GM12873 (cell line): ENCODE measurements around the gene MCM6.

ENCODE experiments used
- CTCF ChIP-seq: IDR thresholded peaks from 2 replicates; pipeline ENCODE4 v1.5.1; 2012; ENCODE audit warnings: low read depth, mild to moderate bottlenecking, moderate library complexity, low read length, control low read depth; ENCODE audit not compliant: insufficient read depth; ENCODE audit errors: missing control alignments

The MCM6 gene

GRCh38 chr2:135820003-135820618 is 56.1 kb downstream of the MCM6 start:
- no peak for TF ChIP-seq CTCF

- peak; percentile 53 for TF ChIP-seq CTCF
These were observed 57.2 kb downstream of the MCM6 start for GRCh38 chr2:135818937-135819610.

DNA sequence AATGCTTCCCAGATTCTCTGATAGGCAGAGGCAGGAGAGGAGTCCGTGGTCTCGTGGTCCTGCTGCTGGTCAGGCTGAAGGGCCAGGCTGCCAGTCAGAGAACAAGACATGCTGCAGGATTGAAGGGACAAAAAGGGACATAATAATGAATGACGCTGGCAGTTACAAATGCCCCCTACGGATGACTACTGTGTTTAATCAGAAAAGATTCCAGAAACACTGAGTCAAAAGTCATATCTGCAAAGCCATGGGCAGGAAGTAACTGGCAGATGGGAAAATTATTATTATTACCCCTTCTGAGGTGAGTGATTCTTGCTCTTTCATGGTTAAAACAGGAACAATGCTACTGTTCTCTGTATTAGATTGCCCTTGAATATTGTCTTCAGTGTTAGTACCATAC is 58.3 kb downstream of the MCM6 start:
- TF ChIP-seq CTCF, result no peak

- TF ChIP-seq CTCF, result no peak
These were observed 58.8 kb downstream of the MCM6 start for GRCh38 chr2:135817466-135817865.

GRCh38 chr2:135815269-135815668 is 61.0 kb downstream of the MCM6 start:
- no peak for TF ChIP-seq CTCF

GRCh38 chr2:135812907-135813511 is 63.2 kb downstream of the MCM6 start:
- no peak for TF ChIP-seq CTCF

GRCh38 chr2:135803278-135803677 is 73.0 kb downstream of the MCM6 start:
- TF ChIP-seq CTCF, result no peak
